WTC11 (cell line): ENCODE results near the gene NAALADL1.

Experiments
- ATF1 ChIP-seq: sonication (generic); formaldehyde crosslinking; IDR thresholded peaks from 2 replicates; pipeline ENCODE4 v1.8.1; 2023; ENCODE audit warnings: mild to moderate bottlenecking, moderate library complexity, missing genetic modification reagents
- CREB1 ChIP-seq: sonication (generic); formaldehyde crosslinking; IDR thresholded peaks from 2 replicates; pipeline ENCODE4 v1.8.0; 2023; ENCODE audit warnings: mild to moderate bottlenecking, missing genetic modification reagents
- FOXJ3 ChIP-seq: sonication (generic); formaldehyde crosslinking; IDR thresholded peaks from 2 replicates; pipeline ENCODE4 v1.9.0; 2021; ENCODE audit warnings: missing genetic modification reagents, mild to moderate bottlenecking, borderline replicate concordance
- FOXK1 ChIP-seq: sonication (generic); formaldehyde crosslinking; IDR thresholded peaks from 2 replicates; pipeline ENCODE4 v1.8.0; 2022; ENCODE audit warnings: mild to moderate bottlenecking, moderate library complexity, missing genetic modification reagents
- JUN ChIP-seq: sonication (generic); formaldehyde crosslinking; IDR thresholded peaks from 2 replicates; pipeline ENCODE4 v1.8.0; 2023; ENCODE audit warnings: mild to moderate bottlenecking, missing genetic modification reagents
- NFYB ChIP-seq: sonication (generic); formaldehyde crosslinking; conservative IDR thresholded peaks from 2 replicates; pipeline ENCODE4 v1.8.0; 2022; ENCODE audit warnings: low read depth, missing genetic modification reagents
- NR2C2 ChIP-seq: sonication (generic); formaldehyde crosslinking; IDR thresholded peaks from 2 replicates; pipeline ENCODE4 v1.8.0; 2022; ENCODE audit warnings: mild to moderate bottlenecking, missing genetic modification reagents
- ZNF121 ChIP-seq: sonication (generic); formaldehyde crosslinking; IDR thresholded peaks from 2 replicates; pipeline ENCODE4 v1.8.0; 2023; ENCODE audit warnings: missing genetic modification reagents
- ZNF138 ChIP-seq: sonication (generic); formaldehyde crosslinking; conservative IDR thresholded peaks from 2 replicates; pipeline ENCODE4 v1.8.1; 2022; ENCODE audit warnings: mild to moderate bottlenecking, moderate library complexity, missing genetic modification reagents
- ZNF317 ChIP-seq: sonication (generic); formaldehyde crosslinking; IDR thresholded peaks from 2 replicates; pipeline ENCODE4 v1.8.1; 2023; ENCODE audit warnings: low read depth, mild to moderate bottlenecking, moderate library complexity, missing genetic modification reagents, borderline replicate concordance
- ZNF671 ChIP-seq: fragments of 250-450 bp; sonication (Bioruptor Pico); IDR thresholded peaks from 2 replicates; pipeline ENCODE4 v1.8.0; 2021; ENCODE audit warnings: mild to moderate bottlenecking
- TF ChIP-seq, protein P1 (sequence below): sonication (generic); formaldehyde crosslinking; IDR thresholded peaks from 2 replicates; pipeline ENCODE4 v1.8.0; 2022; ENCODE audit warnings: mild to moderate bottlenecking, missing genetic modification reagents
- TF ChIP-seq, protein P2 (sequence below): fragments of 200-600 bp; IDR thresholded peaks from 2 replicates; pipeline ENCODE4 v1.8.0; 2022; ENCODE audit warnings: antibody characterized with exemption
- TF ChIP-seq, protein P3 (sequence below): sonication (generic); formaldehyde crosslinking; IDR thresholded peaks from 2 replicates; pipeline ENCODE4 v1.8.0; 2022; ENCODE audit warnings: missing genetic modification reagents

DNA sequence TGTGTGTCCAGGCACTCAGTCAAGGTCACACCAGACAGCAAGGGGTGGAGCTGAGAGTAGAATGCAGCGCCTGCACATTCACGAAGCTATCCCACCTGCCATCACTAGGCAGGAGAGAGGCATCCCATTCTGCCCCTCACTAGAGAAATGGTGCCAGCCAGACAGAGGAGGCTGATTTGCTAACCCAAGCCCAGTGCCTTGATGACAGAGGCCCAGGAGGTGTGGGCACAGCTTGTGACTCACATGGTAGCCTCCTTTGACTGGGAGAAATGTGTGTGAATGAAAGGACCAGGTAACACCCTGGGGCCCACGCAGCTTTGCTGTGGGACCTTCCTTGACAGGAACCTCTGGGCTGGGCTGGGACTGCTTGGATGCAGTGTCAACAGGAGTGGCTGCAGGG lies 5.2 kb upstream of the NAALADL1 start:
- TF ChIP-seq ZNF121 (no peak), ATF1 (CRISPR knock-in tag) (no peak), ZNF671 (CRISPR knock-in tag) (no peak), ZNF317 (no peak), JUN (CRISPR knock-in tag) (no peak), FOXK1 (CRISPR knock-in tag) (no peak), CREB1 (no peak), FOXJ3 (CRISPR knock-in tag) (no peak), NR2C2 (CRISPR knock-in tag) (no peak), NFYB (no peak), ZNF138 (CRISPR knock-in tag) (no peak)
- TF ChIP-seq, protein P1, sequence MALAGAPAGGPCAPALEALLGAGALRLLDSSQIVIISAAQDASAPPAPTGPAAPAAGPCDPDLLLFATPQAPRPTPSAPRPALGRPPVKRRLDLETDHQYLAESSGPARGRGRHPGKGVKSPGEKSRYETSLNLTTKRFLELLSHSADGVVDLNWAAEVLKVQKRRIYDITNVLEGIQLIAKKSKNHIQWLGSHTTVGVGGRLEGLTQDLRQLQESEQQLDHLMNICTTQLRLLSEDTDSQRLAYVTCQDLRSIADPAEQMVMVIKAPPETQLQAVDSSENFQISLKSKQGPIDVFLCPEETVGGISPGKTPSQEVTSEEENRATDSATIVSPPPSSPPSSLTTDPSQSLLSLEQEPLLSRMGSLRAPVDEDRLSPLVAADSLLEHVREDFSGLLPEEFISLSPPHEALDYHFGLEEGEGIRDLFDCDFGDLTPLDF (CRISPR knock-in tag), result no peak
- TF ChIP-seq, protein P2, sequence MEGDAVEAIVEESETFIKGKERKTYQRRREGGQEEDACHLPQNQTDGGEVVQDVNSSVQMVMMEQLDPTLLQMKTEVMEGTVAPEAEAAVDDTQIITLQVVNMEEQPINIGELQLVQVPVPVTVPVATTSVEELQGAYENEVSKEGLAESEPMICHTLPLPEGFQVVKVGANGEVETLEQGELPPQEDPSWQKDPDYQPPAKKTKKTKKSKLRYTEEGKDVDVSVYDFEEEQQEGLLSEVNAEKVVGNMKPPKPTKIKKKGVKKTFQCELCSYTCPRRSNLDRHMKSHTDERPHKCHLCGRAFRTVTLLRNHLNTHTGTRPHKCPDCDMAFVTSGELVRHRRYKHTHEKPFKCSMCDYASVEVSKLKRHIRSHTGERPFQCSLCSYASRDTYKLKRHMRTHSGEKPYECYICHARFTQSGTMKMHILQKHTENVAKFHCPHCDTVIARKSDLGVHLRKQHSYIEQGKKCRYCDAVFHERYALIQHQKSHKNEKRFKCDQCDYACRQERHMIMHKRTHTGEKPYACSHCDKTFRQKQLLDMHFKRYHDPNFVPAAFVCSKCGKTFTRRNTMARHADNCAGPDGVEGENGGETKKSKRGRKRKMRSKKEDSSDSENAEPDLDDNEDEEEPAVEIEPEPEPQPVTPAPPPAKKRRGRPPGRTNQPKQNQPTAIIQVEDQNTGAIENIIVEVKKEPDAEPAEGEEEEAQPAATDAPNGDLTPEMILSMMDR, result no peak
- TF ChIP-seq, protein P3, sequence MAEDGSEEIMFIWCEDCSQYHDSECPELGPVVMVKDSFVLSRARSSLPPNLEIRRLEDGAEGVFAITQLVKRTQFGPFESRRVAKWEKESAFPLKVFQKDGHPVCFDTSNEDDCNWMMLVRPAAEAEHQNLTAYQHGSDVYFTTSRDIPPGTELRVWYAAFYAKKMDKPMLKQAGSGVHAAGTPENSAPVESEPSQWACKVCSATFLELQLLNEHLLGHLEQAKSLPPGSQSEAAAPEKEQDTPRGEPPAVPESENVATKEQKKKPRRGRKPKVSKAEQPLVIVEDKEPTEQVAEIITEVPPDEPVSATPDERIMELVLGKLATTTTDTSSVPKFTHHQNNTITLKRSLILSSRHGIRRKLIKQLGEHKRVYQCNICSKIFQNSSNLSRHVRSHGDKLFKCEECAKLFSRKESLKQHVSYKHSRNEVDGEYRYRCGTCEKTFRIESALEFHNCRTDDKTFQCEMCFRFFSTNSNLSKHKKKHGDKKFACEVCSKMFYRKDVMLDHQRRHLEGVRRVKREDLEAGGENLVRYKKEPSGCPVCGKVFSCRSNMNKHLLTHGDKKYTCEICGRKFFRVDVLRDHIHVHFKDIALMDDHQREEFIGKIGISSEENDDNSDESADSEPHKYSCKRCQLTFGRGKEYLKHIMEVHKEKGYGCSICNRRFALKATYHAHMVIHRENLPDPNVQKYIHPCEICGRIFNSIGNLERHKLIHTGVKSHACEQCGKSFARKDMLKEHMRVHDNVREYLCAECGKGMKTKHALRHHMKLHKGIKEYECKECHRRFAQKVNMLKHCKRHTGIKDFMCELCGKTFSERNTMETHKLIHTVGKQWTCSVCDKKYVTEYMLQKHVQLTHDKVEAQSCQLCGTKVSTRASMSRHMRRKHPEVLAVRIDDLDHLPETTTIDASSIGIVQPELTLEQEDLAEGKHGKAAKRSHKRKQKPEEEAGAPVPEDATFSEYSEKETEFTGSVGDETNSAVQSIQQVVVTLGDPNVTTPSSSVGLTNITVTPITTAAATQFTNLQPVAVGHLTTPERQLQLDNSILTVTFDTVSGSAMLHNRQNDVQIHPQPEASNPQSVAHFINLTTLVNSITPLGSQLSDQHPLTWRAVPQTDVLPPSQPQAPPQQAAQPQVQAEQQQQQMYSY, result no peak
